Subcutaneous abdominal adipose tissue (tissue), 5 donors: ENCODE results near the gene TKTL1.
"Not testable (repeated sequence)": the region's sequence is repeated elsewhere in the genome, so short reads cannot be mapped to it uniquely, and the experiment has no call there.

ENCODE experiments used
- H3K27ac ChIP-seq: one replicate; pipeline ENCODE4 v1.7.0; 2013; ENCODE audit warnings: low read depth, mild to moderate bottlenecking, inconsistent platforms, low read length, moderate library complexity
- H3K27me3 ChIP-seq, 5 donors: one replicate each; pipeline ENCODE4 v1.7.0; 2013; ENCODE audit warnings: low read length in 5 of 5, inconsistent platforms in 1 of 5; ENCODE audit not compliant: control insufficient read depth in 5 of 5, insufficient read depth in 4 of 5
- H3K36me3 ChIP-seq, 5 donors: one replicate each; pipeline ENCODE4 v1.7.0; 2013; ENCODE audit warnings: low read length in 5 of 5; ENCODE audit not compliant: control insufficient read depth in 5 of 5, insufficient read depth in 5 of 5
- H3K4me1 ChIP-seq, 5 donors: one replicate each; pipeline ENCODE4 v1.7.0; 2013; ENCODE audit warnings: low read length in 5 of 5, mild to moderate bottlenecking in 3 of 5, moderate library complexity in 1 of 5; ENCODE audit not compliant: control insufficient read depth in 5 of 5, insufficient read depth in 5 of 5
- H3K4me3 ChIP-seq, 5 donors: one replicate each; pipeline ENCODE4 v1.7.0; 2013; ENCODE audit warnings: low read length in 5 of 5, low read depth in 1 of 5
- H3K9ac ChIP-seq, 5 donors: one replicate each; pipeline ENCODE4 v1.7.0; 2013; ENCODE audit warnings: low read length in 5 of 5, mild to moderate bottlenecking in 4 of 5, moderate library complexity in 3 of 5
- H3K9me3 ChIP-seq, 5 donors: one replicate each; pipeline ENCODE4 v1.7.0; 2013; ENCODE audit warnings: low read length in 5 of 5; ENCODE audit not compliant: control insufficient read depth in 5 of 5
- donor health status: healthy.
- donor health status: healthy.
- donor health status: healthy.
- donor health status: healthy.
- donor health status: healthy.

TKTL1 gene

DNA sequence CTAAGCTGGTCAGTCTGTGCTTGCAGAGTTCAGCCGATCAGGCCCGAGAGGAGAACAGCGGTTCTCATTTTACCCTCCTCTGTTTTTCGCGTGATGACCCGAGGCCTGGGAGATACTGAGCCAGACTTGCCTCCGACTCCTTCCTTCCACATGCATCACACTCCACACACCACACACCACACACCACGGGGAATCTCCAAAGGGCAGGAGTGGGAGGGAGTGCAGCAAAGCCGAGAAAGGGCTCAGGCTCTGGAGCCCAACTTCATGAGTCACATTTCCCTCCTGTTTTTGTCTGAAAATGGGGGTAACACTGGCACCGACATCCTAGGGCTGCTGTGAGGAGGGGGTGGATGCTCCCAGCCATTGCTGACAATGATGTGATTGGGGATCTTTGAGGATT is 38.9 kb downstream of the TKTL1 start:
- Histone ChIP-seq H3K27me3 (peaks cover 0 to 24% (median 16%) of the 10 kb centered on the region in 5 donors), H3K4me1 (peaks cover 0 to 4% (median 0%) of the 10 kb centered on the region in 5 donors), H3K4me3 (no peak overlapping the region), H3K27ac (no peak overlapping the region), H3K9ac (no peak overlapping the region), H3K9me3 (no peaks in the 10 kb centered on the region), H3K36me3 (no peaks in the 10 kb centered on the region)

DNA sequence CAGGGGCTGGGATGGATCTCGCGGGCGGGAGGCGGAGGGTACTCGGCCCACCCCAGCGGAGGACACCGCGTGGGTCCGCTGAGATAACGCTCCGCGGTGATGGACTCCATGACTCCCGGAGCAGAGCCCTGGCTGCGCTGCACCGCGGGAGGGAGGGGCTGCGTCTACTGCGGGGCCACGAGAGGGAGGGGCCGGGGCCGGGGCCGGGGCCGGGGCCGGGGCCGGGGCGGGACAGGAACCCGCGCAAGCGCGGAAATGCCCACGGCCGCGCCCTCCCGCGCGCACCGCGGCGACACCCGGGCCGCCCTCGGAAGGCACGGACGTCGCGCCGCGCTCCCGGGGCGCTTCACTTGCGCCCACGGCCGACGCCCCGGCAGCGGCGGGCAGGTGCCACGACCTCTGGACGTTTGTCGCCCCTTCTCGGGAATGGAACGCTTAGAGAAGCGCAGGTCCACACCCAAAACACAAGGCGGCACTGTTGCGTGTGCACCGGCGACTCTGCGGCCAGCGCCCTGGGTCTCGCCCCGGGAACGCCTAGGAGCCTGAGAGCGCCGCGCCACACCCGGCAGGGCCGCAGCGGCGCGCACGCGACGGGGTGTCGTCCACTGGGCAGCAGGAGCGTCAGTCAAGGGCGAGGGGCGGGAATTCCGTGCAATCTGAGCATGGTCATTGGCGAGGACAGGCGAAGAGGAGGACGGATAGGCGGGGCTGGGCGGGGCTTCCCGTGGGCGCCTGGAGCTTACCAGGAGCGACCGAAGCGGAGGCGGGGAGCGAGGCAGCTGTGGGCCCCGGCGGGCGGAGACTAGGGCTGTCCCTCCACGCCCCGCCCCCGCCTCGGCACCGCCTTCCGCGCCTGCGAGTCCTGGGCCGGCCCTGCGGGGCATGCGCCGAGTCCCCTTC is 46.1 kb downstream of the TKTL1 start:
- not testable (repeated sequence) for H3K27ac ChIP-seq, H3K36me3 ChIP-seq, H3K9me3 ChIP-seq, H3K27me3 ChIP-seq, H3K4me1 ChIP-seq, H3K9ac ChIP-seq, H3K4me3 ChIP-seq

DNA sequence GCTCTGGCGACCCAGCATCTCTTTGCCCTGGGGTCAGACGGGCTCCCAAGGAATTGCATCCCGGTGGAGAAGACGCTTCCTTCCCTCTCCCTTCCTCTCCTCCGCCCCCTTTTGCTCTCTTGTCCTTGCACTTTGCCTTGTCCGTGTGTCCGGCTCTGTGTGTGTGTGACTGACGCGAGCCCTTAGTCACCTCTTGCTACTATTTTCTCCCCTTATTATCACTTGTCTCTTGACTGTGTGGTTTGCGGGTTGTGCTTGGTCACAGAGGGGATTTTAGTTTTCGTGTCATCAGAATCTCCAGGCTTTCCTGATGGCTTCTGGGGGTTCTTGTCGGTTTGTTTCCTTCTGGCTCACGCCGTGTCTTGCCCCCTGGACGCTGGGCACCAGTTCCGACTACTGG is 47.5 kb downstream of the TKTL1 start:
- not testable (repeated sequence) for H3K27me3 ChIP-seq, H3K9me3 ChIP-seq, H3K4me1 ChIP-seq, H3K36me3 ChIP-seq, H3K9ac ChIP-seq, H3K27ac ChIP-seq, H3K4me3 ChIP-seq

- H3K27me3 ChIP-seq, H3K4me3 ChIP-seq, H3K9ac ChIP-seq, H3K9me3 ChIP-seq, H3K36me3 ChIP-seq, H3K27ac ChIP-seq, H3K4me1 ChIP-seq: not testable (repeated sequence)
Measured at GRCh38 chrX:154343620-154344019, 48.0 kb downstream of the TKTL1 start.

GRCh38 chrX:154348114-154348531 is 52.5 kb downstream of the TKTL1 start:
- peaks cover 0 to 2% (median 0%) of the 10 kb centered on the region in 5 donors for H3K27me3 ChIP-seq
- no peaks in the 10 kb centered on the region for H3K9me3 ChIP-seq
- no peak overlapping the region for H3K9ac ChIP-seq
- H3K27ac ChIP-seq = no peak overlapping the region
- H3K36me3 ChIP-seq = peaks cover 0 to 51% (median 45%) of the 10 kb centered on the region in 5 donors
- H3K4me3 ChIP-seq = no peak overlapping the region
- H3K4me1 ChIP-seq = peaks cover 0 to 6% (median 5%) of the 10 kb centered on the region in 5 donors

DNA sequence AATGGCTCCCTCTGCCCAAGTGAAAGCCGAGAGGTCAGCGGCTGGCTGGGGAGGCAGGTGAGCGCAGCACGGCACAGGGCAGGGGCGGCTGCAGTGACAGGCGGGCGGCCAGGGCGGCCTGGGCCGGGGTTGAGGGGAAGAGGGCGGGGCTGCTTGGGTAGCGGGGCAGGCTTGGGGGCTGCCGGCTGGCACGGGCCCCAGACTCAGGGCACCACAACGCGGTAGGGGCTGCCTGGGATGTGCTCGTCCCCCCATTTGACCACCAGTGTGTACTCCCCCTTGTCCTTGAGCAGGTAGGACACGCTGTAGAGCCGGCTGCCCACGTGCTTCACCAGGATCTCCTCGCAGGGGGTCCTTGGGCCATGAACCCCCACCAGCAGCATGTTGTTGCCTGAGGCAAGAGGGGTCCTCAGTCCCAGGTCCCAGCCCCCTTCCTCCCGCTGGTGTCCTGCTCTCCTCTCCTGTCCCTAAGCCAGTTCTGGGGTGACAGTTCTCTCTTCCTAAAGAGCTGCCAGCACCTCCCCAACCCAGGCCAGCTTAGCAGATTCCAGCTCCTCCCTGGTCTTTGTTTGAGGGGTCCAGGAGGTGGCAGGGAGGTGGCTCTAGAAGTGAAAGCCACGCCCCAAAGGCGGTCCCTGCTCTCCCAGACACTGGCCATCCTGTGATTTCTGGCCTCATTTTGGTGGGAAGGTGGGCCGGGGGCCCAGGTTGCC is 53.2 kb downstream of the TKTL1 start:
- H3K36me3 ChIP-seq = peaks cover 0 to 57% (median 51%) of the 10 kb centered on the region in 5 donors
- no peaks in the 10 kb centered on the region for H3K9me3 ChIP-seq
- H3K4me1 ChIP-seq = peaks cover 0 to 6% (median 5%) of the 10 kb centered on the region in 5 donors
- no peak overlapping the region for H3K9ac ChIP-seq
- H3K27ac ChIP-seq = no peak overlapping the region
- peaks cover 0 to 5% (median 0%) of the 10 kb centered on the region in 5 donors for H3K27me3 ChIP-seq
- H3K4me3 ChIP-seq = no peak overlapping the region

DNA sequence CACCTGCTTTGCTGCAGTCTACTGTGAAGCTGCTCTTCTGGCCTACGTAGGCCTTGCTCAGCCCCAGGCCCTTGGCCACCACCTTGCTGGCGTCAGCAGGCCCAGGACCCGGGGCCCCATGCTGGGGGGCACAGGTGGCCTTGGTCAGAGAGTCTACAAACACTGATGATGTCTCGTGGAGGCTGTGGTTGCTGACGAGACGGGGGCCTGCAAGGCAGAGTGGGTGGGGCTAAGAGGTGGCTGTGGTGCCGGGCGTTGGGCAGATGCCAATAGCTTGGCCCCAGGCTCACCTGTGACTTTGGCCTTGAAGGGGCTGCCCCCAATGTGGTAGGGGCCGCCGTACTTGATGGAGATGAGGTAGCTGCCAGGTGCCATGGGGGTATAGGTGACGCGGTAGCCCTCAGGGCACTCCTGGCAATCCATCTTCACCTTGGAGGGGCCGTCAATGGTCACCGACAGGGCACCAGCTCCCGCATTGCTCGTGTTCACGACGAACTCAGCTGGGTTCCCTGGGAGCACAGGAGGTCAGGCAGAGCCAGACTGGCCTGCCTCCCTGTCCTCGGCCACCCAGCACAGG is 53.9 kb downstream of the TKTL1 start:
- Histone ChIP-seq H3K36me3 (peaks cover 0 to 64% (median 58%) of the 10 kb centered on the region in 5 donors), H3K9me3 (no peaks in the 10 kb centered on the region), H3K4me3 (no peak overlapping the region), H3K27ac (no peak overlapping the region), H3K4me1 (peaks cover 0 to 6% (median 5%) of the 10 kb centered on the region in 5 donors), H3K9ac (no peak overlapping the region), H3K27me3 (peaks cover 0 to 6% (median 0%) of the 10 kb centered on the region in 5 donors)

- H3K9me3 ChIP-seq = no peaks in the 10 kb centered on the region
Measured at GRCh38 chrX:154349979-154350378, 54.4 kb downstream of the TKTL1 start.

DNA sequence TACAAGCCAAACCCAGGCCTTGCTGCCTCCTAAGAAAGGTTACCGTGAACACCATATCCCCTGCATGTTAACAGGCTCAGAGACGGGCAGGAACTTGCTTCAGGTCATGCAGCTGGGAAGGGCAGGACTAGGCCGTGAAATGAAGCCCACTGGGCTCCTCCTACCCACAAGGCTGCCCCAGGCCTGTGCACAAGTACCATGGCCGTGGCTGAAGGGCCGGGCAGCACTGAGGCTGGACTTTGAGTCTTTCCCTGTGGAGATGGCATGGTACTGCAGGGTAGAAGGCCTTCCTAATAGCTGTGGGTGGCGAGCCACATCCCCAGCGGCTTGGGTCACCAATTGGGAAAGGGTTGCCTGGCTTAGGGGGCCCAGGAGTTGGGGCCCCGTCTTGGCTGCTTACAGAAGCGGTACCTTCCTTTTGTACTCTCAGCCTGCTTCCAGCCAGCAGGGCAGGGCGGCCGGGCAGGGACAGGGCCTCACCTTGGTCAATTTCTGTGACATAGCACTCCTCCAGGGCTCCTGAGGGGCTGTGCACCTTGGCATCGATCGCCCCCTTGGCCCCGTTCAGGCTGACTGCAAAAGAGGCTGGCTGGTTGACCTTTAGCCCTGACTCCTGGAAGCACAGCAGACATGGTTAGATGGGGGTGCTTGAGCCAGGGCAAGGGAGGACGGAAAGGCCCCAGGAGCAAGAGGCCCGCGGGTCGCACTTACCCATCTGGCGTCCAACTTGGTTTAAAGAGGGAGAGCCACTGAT is 55.0 kb downstream of the TKTL1 start:
- Histone ChIP-seq H3K27ac (no peak overlapping the region), H3K4me1 (peaks cover 0 to 6% (median 5%) of the 10 kb centered on the region in 5 donors), H3K36me3 (peaks cover 0 to 75% (median 69%) of the 10 kb centered on the region in 5 donors), H3K4me3 (no peak overlapping the region), H3K27me3 (peaks cover 0 to 6% (median 0%) of the 10 kb centered on the region in 5 donors), H3K9ac (no peak overlapping the region), H3K9me3 (no peaks in the 10 kb centered on the region)

More at GRCh38 chrX:154349979-154350378, 54.4 kb downstream of the TKTL1 start:
- H3K9ac ChIP-seq = no peak overlapping the region
- H3K4me1 ChIP-seq = peaks cover 0 to 6% (median 5%) of the 10 kb centered on the region in 5 donors
- peaks cover 0 to 69% (median 63%) of the 10 kb centered on the region in 5 donors for H3K36me3 ChIP-seq
- H3K27me3 ChIP-seq = peaks cover 0 to 6% (median 0%) of the 10 kb centered on the region in 5 donors
- H3K27ac ChIP-seq = no peak overlapping the region
- no peak overlapping the region for H3K4me3 ChIP-seq
